Prostate gland (tissue), 2 donors: ENCODE results near the gene HAUS8.

ENCODE experiments used
- CTCF ChIP-seq, 4 experiments: fragments of 200-600 bp in 2 of 4; fragments of 450-650 bp in 2 of 4; sonication (generic) in 2 of 4; IDR thresholded peaks; 1 replicate in 3 of 4; 2 replicates in 1 of 4; pipeline ENCODE4 v1.5.1; 2016 to 2019; ENCODE audit warnings: antibody characterized with exemption in 4 of 4, mild to moderate bottlenecking in 2 of 4, moderate library complexity in 2 of 4
- POLR2A ChIP-seq: fragments of 450-650 bp; IDR thresholded peaks from one replicate; pipeline ENCODE4 v1.6.1; 2016; ENCODE audit warnings: antibody characterized with exemption, mild to moderate bottlenecking
- POLR2AphosphoS5 ChIP-seq: sonication (generic); formaldehyde crosslinking; IDR thresholded peaks from one replicate; pipeline ENCODE4 v1.6.1; 2017; ENCODE audit warnings: antibody characterized with exemption

GRCh38 chr19:17103177-17103576 is 27.9 kb upstream of the HAUS8 start:
- no peak for TF ChIP-seq POLR2A
- TF ChIP-seq CTCF (IDR thresholded peaks at IDR 0.05) = peak in 1 of 4 experiments; percentile 22
- no peak for TF ChIP-seq POLR2AphosphoS5
